C4-2B (cell line): Measurements from ENCODE around the gene PTPRD.

Experiments
- CTCF ChIP-seq: fragments of 450-650 bp; conservative IDR thresholded peaks from 2 replicates; pipeline ENCODE4 v1.5.1; 2017; ENCODE audit warnings: mild to moderate bottlenecking
- ZFX ChIP-seq: fragments of 450-650 bp; IDR thresholded peaks from 2 replicates; pipeline ENCODE4 v1.6.1; 2017

- no peak for TF ChIP-seq CTCF
- no peak for TF ChIP-seq ZFX
These were observed 693.5 kb downstream of the PTPRD start for GRCh38 chr9:9919174-9919775.
